GM21423 (cell line): ENCODE results near the gene RXRA.
A peak's percentile ranks its signal among the peaks of the same experiment; 100 is the strongest.
"Not testable (repeated sequence)": the region's sequence is repeated elsewhere in the genome, so short reads cannot be mapped to it uniquely, and the experiment has no call there.

Source experiments
- ATAC-seq: cut with Tn5 transposase; IDR thresholded peaks from one replicate; pipeline ENCODE4 v1.9.1; 2021; ENCODE audit warnings: mild to moderate bottlenecking, moderate library complexity; ENCODE audit not compliant: unreplicated experiment

RXRA gene

DNA sequence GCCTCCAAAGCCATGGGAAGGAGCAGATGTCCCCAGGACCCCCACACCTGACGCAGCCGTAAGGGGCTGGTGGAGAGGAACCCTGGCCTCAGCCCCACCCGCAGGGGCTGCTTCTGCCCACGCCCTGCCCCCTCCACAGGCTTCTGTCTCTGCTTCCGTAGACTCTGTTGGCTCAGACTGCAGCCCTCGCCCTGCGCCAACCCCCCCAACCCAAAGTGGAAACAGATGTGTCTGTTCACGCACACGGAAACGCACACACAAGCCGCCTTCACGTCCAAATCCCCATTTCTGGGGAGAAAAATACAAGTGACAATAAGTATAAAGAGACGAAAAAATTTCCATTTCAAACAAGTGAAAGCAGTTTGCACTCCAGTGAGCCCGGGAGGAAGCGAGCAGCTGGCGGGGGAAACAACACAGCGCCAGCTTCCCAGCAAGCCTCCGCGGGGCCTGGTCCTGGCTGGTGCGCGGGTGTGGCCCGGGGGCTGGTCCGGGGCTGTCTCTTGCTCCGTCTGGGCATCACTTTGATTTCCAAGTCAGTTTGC is 32.6 kb upstream of the RXRA start:
- ATAC-seq, result no peak

DNA sequence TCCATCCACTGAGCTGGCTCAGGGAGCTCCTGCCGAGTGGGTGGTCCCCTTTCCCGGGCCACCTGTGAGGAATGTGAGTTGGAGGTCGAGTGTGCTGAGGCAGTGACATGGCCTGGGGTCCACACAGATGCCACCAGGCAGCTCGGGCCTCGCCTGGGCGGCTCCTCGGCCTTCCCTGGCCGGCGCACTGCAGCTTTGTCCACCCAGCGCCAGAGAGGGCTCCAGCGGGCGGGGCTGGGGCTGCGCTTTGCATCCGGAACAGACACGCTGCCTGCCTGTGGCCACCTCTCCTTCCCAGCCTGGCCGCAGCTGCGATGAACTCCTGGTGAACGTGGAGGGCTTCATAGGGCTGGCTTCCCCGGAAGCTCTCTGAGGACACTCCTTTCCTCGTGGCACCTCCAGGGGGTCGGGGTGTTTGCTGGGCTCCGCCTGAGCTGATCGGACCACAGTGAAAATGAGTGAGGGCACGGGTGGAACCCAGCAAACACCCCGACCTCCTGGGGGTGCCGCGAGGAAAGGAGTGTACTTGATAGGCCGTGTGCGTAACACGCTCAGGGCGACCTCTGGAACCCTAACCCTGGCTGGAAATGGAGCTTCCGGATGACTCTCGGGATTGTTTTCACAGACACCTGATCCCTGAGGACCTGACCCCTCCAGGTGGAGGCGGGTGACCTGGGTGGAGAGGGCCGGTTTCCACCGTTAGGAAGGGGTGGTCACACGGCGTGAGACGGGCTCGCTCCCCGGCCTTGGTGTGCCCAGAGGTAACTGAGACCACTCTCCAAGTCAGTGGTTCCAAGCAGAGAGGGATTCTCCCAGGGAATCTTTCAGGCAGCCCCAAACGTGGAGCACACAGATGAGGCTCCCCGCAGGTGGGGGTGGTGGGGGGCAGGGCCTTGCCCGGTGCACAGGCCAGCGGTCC is 31.8 kb upstream of the RXRA start:
- no peak for ATAC-seq

DNA sequence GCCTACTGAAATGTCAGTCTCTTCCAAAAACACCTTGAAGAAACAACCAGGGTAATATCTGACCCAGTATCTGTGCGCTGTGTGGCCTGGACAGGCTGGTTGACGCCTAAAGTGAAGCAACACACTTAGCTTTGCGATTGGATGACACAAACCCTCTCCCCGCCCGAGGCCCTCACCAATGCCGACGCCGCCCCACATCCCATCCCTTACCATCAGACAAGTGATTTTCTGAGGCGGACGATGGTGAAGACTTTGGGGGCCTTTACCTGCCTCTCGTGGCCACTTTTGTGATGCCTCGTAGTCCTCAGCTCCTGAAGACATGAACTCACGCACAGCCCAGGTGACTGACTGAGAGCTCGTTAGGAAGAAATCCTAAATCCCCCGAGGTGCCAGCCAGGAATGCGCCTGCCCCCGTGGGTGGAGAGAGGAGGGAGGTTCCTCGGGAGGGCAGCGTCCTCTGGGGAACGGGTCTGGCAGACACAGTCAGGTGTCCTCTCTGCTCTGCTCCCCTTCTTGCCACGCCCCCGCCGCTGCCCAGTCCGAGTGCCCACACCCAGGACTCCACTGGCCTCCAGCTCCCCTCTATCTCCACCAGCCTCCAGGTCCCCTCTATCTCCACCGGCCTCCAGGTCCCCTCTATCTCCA is 31.0 kb upstream of the RXRA start:
- no peak for ATAC-seq

DNA sequence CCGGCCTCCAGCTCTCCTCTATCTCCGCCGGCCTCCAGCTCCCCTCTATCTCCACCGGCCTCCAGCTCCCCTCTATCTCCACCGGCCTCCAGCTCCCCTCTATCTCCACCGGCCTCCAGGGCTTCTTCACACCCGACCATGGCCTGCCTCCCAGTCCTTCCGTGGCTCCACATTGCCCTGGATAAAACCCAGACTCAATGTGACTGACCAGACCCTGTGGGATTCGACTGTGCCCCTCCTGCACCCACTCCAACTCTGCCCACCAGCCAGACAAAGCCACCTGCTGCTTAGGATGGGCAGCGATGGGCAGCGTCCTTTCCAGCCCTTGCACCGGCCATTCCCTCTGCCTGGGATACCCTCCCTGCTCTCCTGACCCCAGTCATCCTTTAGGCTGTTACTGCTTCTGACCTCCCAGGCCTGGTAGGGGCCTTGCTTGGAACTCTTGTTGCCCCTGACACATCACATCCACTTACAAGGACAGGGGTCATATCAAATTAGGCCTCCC is 30.5 kb upstream of the RXRA start:
- ATAC-seq, result no peak

DNA sequence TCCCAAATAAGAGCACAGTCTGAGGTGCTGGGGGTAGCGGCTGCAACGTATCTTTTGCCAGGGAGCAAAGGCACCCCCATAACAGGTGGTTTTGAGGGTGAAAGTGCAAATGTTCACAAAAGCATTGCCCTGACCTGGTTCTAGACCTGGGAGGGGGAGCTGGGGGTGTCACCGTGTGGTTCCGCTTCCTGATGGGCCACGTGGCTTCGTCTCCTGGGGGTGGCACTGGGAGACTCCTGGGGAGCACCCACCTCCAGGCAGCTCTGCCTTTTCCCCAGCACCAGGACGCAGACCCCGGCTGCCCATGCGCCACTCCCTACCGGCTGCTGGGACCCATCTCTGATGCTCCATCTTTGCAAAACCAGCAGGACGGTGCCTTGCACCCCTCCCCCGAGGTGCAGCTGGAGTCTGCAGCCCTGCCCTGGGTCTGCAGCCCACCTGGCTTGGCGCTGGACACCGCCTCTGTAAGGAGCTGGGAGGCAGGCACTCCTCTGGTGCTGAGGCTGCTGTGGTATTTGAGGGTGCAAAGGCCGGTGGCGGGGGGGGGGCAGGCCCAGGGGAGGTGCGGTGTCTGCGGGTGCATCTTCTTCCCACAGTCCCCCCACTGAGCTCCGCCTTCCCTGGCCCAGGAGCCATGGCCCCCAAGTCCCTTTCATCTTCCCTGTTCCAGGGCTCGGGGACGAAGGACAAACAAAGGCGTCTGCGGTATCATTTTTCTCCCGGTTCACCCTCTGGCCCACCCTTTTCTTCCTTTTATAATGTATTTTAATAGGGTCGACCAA is 29.8 kb upstream of the RXRA start:
- ATAC-seq, result no peak

DNA sequence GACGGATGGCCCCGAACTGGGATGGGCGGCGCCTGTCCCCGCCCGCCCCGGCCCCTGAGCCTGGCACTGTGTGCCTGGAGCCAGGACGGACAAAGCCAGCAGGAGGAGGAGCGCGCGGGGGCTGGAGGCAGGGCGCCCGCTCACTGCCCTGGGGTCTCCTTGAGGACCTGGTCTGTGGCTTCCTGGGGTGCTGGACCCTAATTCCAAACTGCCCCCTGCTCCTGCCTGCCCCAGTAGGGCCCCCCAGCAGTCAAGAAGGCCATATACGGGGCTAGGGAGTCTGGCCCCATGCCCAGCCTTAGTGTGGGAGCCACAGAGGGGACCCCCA is 29.2 kb upstream of the RXRA start:
- ATAC-seq, result no peak

DNA sequence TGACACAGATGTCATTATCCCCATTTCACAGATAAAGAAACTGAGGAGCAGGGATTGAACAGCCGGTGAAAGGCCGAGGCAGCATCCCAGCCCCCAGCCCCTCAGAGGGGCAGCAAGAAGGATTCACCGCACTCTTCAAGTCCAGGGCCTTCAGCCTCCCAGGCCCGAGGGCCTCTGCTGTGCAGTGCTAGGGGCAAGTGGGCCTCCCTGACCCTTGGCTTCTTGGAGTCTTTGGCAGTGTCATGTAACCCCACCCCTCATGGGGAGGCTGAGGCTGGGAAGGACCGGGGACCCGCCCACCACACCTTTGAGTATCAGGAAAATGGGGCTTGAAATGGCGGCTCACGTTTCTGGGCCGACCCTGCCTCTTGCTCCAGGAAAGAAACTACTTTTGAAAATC is 28.7 kb upstream of the RXRA start:
- no peak for ATAC-seq

DNA sequence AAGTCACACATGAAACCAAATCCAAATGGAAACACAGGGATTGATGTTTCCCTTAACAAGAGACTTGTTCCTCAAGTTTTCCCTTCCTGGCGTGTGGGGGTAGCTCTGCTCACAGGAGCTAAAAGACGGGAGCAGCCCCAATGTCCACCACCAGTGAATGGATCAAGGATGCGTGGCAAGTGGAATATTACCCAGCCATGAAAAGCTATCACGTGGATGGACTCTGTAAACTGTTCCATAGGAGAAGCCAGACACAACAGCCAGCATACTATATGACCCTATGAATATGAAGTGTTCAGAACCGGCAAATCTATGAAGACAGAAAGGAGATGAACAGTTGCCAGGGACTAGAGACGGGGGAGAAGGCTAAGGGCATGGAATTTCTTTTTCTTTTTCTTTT is 28.3 kb upstream of the RXRA start:
- ATAC-seq, result no peak

DNA sequence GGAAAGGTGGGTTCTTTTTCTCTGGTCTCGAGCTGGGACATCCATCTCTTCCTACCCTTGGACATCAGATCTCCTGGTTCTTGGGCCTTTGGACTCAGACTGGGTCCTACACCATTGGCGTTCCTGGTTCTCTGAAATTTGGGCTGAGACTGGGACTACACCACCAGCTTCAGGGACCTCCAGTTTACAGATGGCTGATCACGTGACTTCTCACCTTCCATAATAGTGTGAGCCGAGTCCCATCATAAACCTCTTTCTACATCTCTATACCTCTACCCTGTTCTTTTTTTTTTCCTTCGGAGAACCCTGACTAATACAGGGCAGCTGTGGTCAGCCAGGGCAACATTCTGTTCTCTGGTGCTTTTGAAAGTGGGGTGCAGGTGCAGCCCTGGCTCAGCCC is 27.2 kb upstream of the RXRA start:
- no peak for ATAC-seq

DNA sequence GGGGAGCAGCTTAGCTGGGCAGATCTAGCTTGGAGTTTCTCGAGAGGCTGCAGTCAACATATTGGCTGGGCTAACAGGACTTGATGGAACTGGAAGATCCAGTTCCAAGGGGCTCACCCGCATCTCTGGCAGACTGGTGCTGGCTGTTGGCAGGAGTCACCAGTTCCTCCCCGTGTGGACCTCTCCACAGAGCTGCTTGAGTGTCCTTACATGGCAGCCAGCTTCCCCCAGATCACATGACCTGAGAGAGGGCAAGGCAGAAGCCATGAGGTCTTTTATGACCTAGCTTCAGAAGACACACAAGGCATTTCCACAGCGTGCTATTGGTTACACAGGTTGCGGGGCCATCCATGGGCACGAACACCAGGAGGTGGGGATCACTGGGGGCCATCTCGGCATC is 26.4 kb upstream of the RXRA start:
- no peak for ATAC-seq

DNA sequence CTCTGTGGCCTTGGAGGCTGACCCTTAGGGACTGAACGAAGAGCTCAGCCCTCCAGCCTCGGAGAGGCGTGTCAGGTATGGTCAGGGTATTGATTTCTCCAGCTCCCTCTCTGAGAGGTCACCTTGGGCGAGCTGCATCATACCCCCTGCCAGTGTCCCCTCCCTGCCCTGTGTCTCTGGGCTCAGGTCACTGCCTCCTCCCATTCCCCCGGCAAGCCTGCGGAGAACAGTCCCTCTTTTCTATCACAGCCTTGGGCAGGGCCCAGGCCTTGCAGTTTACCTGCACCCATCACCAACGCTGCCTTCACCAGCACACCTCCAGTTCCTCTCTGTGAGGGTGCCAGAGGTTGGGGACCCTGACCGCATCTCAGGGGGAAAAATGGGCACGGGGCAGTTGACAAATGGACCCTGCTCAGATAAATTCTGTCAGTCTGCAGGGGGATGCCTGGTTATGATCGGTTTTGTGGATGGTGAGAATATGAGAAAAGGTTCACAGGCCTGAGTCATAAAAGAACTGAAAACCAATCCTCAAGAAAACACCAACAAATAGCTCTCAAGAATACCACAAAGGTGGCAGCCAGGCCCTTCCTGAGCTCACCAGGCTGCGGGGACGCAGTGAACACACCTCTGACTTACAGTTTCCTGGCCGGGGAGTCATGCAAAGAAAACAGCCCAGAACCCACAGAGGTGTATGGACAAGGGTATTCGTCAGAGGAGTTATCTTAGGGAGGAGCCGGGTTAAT is 24.7 kb upstream of the RXRA start:
- ATAC-seq, result peak; percentile 67

DNA sequence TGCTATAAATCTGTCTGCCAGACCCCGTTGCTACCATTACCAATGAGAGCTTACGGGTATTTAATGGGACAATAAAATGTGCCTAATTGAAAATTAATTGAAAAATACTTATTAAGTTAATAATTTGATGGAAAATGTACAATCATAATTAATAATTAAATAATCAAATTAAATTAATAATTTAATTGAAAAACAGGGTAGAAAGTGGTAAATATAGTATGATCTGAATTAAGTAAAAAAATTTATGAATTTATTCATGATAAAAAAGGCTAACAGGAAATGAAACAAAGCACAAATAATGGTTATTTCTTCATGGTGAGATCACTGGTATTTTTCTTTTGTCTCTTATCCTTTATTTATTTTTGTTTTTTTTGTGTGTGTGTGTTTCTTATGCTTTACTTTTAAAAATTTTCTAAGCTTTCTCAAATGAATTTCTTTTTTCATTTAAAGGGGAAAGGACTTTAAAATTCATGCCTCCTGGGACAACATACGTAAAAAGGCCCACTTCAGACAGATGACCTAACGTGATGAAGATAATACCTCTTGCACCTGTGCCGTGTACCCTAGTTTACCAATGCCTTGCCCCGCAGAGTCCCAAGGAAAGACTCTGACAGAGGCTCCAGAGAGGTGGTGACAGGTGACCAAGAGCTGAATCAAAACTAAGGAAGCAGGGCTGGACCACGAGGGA is 24.0 kb upstream of the RXRA start:
- ATAC-seq, result no peak

DNA sequence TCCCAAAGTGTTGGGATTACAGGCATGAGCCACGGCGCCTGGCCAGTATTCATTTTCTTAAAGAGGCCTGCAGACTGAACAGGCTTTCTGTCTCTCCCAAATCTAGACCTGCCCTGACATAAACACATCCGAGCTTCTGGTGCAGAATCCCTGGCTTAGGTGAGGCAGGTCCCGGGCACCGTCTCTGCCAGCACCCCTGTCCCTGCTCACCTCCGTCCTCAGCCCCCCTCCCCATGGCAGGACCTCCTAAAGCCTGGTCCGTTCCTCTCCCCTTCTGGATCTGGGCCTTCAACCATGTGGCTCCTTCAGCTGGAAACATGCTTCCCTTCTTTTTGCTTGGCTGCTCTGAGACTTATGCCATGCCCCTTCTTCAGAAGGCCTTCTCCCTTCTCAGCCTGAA is 22.7 kb upstream of the RXRA start:
- ATAC-seq, result no peak

DNA sequence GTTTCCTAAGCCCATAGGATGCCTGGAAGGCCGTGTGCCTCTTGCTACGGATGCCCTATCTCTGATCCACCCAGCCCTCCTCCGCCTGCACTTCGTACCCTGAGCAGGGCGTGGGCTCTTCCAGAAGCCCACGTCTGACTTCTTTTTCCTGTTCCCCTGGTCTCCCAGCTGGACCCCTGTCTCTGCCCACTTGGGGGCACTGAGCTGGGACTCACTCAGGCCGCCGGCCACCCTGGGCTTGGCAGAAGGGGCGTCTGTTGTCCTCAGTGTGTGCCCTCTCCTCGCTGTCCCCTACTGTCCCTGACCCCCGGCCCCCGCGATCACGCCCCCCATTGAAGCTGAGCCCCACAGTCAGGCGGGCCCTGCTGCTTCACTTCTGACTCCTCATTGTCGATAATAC is 22.0 kb upstream of the RXRA start:
- ATAC-seq, result no peak

DNA sequence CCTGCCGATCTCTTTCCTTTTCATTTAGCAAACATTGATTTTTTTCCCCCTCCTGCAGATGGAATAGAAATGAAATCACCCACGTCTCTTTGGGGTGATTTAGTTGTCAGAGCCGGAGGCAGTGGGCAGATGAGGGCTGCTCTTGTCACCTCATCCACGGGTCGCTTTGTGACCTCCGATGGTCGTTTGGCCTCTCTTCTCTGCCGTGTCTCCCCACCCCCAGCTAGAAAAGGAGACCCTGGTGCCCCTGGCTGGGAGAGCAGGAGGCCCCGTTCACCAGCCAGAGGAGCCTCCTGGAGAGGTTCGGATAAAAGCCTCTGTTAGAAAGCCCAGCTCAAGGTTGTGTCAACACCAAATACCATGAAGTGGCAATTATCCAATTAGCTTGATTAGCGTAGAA is 21.6 kb upstream of the RXRA start:
- ATAC-seq, result no peak

DNA sequence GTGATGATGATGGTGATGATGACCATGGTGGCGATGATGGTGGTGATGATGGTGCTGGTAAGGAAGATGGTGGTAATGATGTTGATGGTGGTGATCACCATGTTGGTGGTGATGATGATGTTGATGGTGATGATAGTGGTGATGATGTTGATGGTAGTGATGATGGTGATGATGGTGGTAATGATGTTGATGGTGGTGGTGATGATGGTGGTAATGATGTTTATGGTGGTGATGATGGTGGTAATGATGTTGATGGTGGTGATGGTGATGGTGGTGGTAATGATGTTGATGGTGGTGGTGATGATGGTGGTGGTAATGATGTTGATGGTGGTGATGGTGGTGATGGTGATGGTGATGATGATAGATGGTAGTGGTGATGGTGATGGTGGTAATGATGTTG is 20.7 kb upstream of the RXRA start:
- no peak for ATAC-seq

DNA sequence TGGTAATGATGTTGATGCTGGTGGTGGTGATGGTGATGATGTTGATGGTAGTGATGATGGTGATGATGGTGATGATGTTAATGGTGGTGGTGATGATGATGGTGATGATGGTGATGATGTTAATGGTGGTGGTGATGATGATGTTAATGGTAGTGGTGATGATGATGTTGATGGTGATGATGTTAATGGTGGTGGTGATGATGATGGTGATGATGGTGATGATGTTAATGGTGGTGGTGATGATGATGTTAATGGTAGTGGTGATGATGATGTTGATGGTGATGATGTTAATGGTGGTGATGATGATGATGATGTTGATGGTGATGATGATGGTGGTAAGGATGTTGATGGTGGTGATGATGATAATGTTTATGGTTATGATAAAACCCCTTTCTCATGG is 20.2 kb upstream of the RXRA start:
- not testable (repeated sequence) for ATAC-seq

DNA sequence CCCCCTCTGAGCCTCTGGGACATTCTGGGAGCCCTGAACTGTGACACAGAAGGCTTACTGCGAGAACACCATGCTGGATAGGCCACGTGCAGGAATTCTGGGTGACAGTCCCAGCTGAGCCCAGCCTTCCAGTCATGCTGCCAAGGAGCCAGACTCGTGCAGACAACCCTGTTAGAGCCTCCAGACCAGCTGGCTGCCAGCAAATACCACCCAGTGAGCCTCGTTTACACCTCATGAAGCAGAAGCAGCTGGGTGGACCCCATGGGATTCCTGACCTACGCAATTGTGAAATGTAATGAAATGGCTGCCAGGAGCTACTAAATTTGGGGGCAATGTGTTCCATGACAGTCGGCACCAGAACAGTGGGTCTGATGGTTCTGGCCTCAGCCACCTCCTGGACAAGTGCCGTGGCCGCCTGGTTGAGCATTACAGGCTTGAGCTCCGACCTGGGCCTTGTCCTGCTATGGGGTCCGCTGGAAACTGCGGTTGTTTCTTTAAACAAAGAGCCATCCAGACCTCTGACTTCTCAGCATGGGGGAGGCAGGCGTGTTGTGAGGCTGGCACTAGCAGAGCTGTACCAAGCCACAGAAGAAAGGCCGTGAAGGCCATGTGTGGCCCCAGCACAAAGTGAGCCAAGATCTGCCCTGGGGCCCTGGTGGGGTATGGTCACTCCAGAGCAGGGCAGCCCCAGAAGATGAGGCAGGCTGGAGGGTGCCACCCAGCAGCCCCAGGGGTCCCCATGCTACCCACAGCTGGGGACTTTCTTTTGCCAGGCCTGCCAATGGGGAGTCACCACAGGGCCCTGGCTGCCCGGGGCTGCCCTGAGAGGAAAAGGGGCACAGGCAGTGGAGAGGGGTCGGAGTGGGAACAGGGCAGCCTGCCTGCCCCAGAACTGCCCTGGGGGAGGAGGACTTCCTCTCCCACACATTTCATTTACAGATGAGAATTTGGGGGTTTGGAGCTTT is 19.3 kb upstream of the RXRA start:
- ATAC-seq, result no peak
